NB4 (cell line): ENCODE results near the gene NCAPG2.

Experiments
- DNase-seq: peaks from one replicate; pipeline ENCODE4 v3.0.0; 2010; ENCODE audit warnings: low read depth
- H3K4me3 ChIP-seq: one replicate; pipeline ENCODE4 v1.5.1; 2011; ENCODE audit warnings: mild to moderate bottlenecking, low read depth, low read length, moderate library complexity
- MYC ChIP-seq: IDR thresholded peaks from 2 replicates; pipeline ENCODE4 v1.6.1; 2011; ENCODE audit warnings: low read depth, low read length
- POLR2A ChIP-seq: IDR thresholded peaks from 2 replicates; pipeline ENCODE4 v1.6.1; 2011; ENCODE audit warnings: mild to moderate bottlenecking; ENCODE audit not compliant: insufficient read length; ENCODE audit errors: extremely low read depth
- TF ChIP-seq, protein P1 (sequence below): IDR thresholded peaks from 2 replicates; pipeline ENCODE4 v1.6.1; 2011; ENCODE audit warnings: low read depth, low read length
- TF ChIP-seq, protein P2 (sequence below): IDR thresholded peaks from one replicate; pipeline ENCODE4 v1.5.1; 2012; ENCODE audit warnings: low read depth, low read length

Gene NCAPG2

DNA sequence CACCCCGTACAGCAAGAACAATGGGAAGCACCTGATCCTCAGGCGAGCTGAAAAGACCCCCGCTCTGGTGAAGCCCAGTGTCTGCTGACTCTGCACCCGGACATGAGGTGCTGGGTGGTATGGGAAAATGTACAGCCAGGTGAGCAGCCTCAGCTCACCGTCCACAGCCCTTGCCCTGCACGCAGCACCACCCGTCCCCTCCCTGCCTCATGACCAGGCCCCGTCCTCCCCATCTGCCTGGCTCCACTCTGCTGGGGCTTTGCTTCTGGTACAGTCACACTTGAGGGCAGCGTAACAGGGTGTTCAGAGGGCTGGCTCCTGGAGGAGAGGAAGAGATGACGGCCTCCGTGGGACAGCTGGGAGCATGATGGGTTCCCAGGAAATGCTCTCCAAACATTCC is 49.1 kb downstream of the NCAPG2 start:
- no peak for DNase-seq
- TF ChIP-seq, protein P1, sequence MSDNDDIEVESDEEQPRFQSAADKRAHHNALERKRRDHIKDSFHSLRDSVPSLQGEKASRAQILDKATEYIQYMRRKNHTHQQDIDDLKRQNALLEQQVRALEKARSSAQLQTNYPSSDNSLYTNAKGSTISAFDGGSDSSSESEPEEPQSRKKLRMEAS = no peak
- no peak for TF ChIP-seq MYC
- TF ChIP-seq, protein P2, sequence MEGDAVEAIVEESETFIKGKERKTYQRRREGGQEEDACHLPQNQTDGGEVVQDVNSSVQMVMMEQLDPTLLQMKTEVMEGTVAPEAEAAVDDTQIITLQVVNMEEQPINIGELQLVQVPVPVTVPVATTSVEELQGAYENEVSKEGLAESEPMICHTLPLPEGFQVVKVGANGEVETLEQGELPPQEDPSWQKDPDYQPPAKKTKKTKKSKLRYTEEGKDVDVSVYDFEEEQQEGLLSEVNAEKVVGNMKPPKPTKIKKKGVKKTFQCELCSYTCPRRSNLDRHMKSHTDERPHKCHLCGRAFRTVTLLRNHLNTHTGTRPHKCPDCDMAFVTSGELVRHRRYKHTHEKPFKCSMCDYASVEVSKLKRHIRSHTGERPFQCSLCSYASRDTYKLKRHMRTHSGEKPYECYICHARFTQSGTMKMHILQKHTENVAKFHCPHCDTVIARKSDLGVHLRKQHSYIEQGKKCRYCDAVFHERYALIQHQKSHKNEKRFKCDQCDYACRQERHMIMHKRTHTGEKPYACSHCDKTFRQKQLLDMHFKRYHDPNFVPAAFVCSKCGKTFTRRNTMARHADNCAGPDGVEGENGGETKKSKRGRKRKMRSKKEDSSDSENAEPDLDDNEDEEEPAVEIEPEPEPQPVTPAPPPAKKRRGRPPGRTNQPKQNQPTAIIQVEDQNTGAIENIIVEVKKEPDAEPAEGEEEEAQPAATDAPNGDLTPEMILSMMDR = no peak
- no peak for TF ChIP-seq POLR2A
- H3K4me3 ChIP-seq = no peak overlapping the region

DNA sequence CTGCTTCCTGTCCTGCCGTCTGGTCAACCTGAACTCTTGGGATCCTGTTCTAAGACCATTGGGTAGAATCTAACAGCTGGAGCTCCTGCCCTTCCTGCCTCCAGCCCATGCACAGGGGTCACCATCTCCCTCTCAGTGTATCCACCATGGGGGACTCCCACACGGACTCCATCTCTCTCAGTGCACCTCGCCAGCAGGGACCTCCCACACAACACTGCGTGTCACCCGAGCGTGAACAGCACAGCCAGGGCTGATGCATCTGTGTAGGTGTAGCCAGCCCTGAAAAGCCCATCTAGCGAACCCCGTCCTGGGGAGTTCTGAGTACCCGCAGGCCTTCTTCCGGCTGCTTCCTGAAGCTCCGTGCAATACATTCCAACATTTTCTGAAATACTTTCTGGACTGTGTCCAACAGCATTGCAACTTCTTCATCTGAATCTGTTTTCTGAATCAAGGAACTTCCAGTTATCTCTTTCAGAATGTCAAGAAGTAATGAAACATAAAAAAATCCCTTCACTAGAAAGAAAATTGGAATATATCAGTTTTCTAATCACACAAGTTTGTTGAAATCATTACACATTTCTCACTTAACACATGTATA is 52.5 kb downstream of the NCAPG2 start:
- TF ChIP-seq, protein P1 = no peak
- TF ChIP-seq, protein P2 = no peak
- TF ChIP-seq POLR2A (no peak), MYC (no peak)
- no peak overlapping the region for H3K4me3 ChIP-seq
- DNase-seq = no peak

- no peak overlapping the region for H3K4me3 ChIP-seq
- TF ChIP-seq, protein P1 = no peak
- TF ChIP-seq POLR2A (no peak), MYC (no peak)
- TF ChIP-seq, protein P2 = no peak
- no peak for DNase-seq
Measured at GRCh38 chr7:158650821-158651225, 53.8 kb downstream of the NCAPG2 start.

- no peak for DNase-seq
- TF ChIP-seq, protein P2 = no peak
- TF ChIP-seq, protein P1 = no peak
- no peak for TF ChIP-seq MYC
- TF ChIP-seq POLR2A = no peak
- H3K4me3 ChIP-seq = no peak overlapping the region
Measured at GRCh38 chr7:158649279-158649678, 55.3 kb downstream of the NCAPG2 start.

DNA sequence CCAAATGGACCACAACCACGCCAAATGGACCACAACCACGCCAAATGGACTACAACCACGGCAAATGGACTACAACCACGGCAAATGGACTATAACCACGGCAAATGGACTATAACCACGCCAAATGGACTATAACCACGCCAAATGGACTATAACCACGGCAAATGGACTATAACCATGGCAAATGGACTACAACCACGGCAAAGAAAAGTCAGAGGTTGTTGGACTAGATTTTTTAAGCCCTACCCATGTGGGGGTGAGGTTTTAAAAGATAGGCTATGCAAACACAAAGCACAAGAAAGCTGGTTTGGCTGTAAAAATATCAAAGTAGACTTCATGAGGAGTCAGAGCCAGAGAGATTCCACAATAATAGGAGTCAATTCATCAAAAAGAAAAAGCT is 55.8 kb downstream of the NCAPG2 start:
- peak; percentile 24 for DNase-seq
- no peak for TF ChIP-seq MYC
- TF ChIP-seq POLR2A = no peak
- TF ChIP-seq, protein P2 = no peak
- TF ChIP-seq, protein P1 = no peak
- no peak overlapping the region for H3K4me3 ChIP-seq

DNA sequence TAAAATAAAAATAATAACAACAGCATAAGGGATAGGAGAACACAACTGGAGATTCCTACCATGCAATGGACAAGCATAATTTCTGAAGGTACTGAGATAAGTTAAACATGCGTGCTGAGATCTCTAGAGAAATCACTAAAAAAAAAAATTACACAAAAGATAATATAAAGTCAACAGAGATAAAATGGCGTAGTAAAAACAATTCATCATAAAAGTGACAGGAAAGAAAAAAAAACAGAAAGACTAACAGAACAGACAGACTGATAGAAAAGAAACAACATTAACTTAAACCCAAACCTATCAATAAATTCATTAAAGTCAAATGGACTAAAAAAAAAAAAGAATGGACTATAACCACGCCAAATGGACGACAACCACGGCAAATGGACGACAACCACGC is 56.4 kb downstream of the NCAPG2 start:
- no peak for DNase-seq
- TF ChIP-seq, protein P1 = no peak
- TF ChIP-seq, protein P2 = no peak
- no peak for TF ChIP-seq POLR2A
- no peak for TF ChIP-seq MYC

More for the DNA sequence above, 56.4 kb downstream of the NCAPG2 start:
- H3K4me3 ChIP-seq = no peak overlapping the region
